Neuronal stem cell (in vitro differentiated cells): ENCODE results near the gene HSF2BP.
"Not testable (repeated sequence)": the region's sequence is repeated elsewhere in the genome, so short reads cannot be mapped to it uniquely, and the experiment has no call there.

Experiments used
- DNase-seq: peaks from one replicate; pipeline ENCODE4 v3.0.0-alpha.2; 2013; ENCODE audit warnings: low spot score
- H2AFZ ChIP-seq: one replicate; pipeline ENCODE4 v1.6.1; 2013; ENCODE audit warnings: mild to moderate bottlenecking, low read length, inconsistent platforms
- H2AK5ac ChIP-seq: 2 replicates; pipeline ENCODE4 v1.6.1; 2013; ENCODE audit warnings: low read depth, mild to moderate bottlenecking, inconsistent platforms, low read length, moderate library complexity, mixed read lengths
- H2BK120ac ChIP-seq: 2 replicates; pipeline ENCODE4 v1.6.1; 2013; ENCODE audit warnings: low read depth, mild to moderate bottlenecking, inconsistent platforms, low read length, moderate library complexity, mixed read lengths
- H2BK12ac ChIP-seq: one replicate; pipeline ENCODE4 v1.6.1; 2013; ENCODE audit warnings: low read length, inconsistent platforms
- H2BK15ac ChIP-seq: 2 replicates; pipeline ENCODE4 v1.6.1; 2013; ENCODE audit warnings: mild to moderate bottlenecking, low read length, inconsistent platforms, mixed read lengths
- H2BK5ac ChIP-seq: one replicate; pipeline ENCODE4 v1.6.1; 2013; ENCODE audit warnings: inconsistent platforms, mild to moderate bottlenecking, low read length, moderate library complexity
- H3K14ac ChIP-seq: one replicate; pipeline ENCODE4 v1.6.1; 2013; ENCODE audit warnings: low read length, inconsistent platforms
- H3K18ac ChIP-seq: 2 replicates; pipeline ENCODE4 v1.6.1; 2013; ENCODE audit warnings: low read length, inconsistent platforms
- H3K23ac ChIP-seq: 2 replicates; pipeline ENCODE4 v1.6.1; 2013; ENCODE audit warnings: low read depth, mild to moderate bottlenecking, mixed read lengths, low read length, inconsistent platforms; ENCODE audit not compliant: poor library complexity
- H3K27ac ChIP-seq: replicated peaks from 3 replicates; pipeline ENCODE4 v1.5.1; 2013; ENCODE audit warnings: low read length, inconsistent platforms
- H3K27me3 ChIP-seq, 3 experiments: 2 replicates each; pipeline ENCODE4 v1.6.1; 2013; ENCODE audit warnings: low read length in 3 of 3, mild to moderate bottlenecking in 2 of 3, inconsistent platforms in 1 of 3, low read depth in 1 of 3, mixed read lengths in 1 of 3, moderate library complexity in 1 of 3; ENCODE audit not compliant: control insufficient read depth in 3 of 3, insufficient read depth in 3 of 3
- H3K36me3 ChIP-seq, 2 donors: replicated peaks in 1 of 2; 2 replicates each; pipeline ENCODE4 v1.6.1; 2013; ENCODE audit warnings: low read length in 2 of 2; ENCODE audit not compliant: control insufficient read depth in 2 of 2, insufficient read depth in 2 of 2
- H3K4ac ChIP-seq: 2 replicates; pipeline ENCODE4 v1.6.1; 2013; ENCODE audit warnings: inconsistent platforms, mild to moderate bottlenecking, low read length, moderate library complexity
- H3K4me1 ChIP-seq, 2 donors: 1 replicate in 1 of 2; 2 replicates in 1 of 2; pipeline ENCODE4 v1.6.1; 2013; ENCODE audit warnings: low read length in 2 of 2, low read depth in 1 of 2; ENCODE audit not compliant: control insufficient read depth in 2 of 2, insufficient read depth in 1 of 2
- H3K4me2 ChIP-seq: one replicate; pipeline ENCODE4 v1.6.1; 2013; ENCODE audit warnings: mild to moderate bottlenecking, low read length, inconsistent platforms; ENCODE audit not compliant: insufficient read depth, poor library complexity, severe bottlenecking
- H3K4me3 ChIP-seq, 2 donors: 2 replicates each; pipeline ENCODE4 v1.5.1; 2013; ENCODE audit warnings: low read length in 2 of 2, mild to moderate bottlenecking in 2 of 2, inconsistent platforms in 1 of 2, moderate library complexity in 1 of 2
- H3K79me1 ChIP-seq: one replicate; pipeline ENCODE4 v1.6.1; 2013; ENCODE audit warnings: low read depth, mild to moderate bottlenecking, inconsistent platforms, low read length, moderate library complexity
- H3K9ac ChIP-seq: one replicate; pipeline ENCODE4 v1.6.1; 2013; ENCODE audit warnings: mild to moderate bottlenecking, low read depth, low read length, inconsistent platforms; ENCODE audit not compliant: poor library complexity
- H3K9me3 ChIP-seq, 2 donors: replicated peaks in 1 of 2; 2 replicates each; pipeline versions ENCODE3 to v1.6.1; 2013; ENCODE audit warnings: low read length in 2 of 2, mild to moderate bottlenecking in 2 of 2, inconsistent platforms in 1 of 2, low read depth in 1 of 2, mixed read lengths in 1 of 2, moderate library complexity in 1 of 2; ENCODE audit not compliant: control insufficient read depth in 2 of 2, insufficient read depth in 1 of 2
- H4K8ac ChIP-seq: one replicate; pipeline ENCODE4 v1.6.1; 2013; ENCODE audit warnings: low read depth, mild to moderate bottlenecking, inconsistent platforms, low read length, moderate library complexity
- H4K91ac ChIP-seq: one replicate; pipeline ENCODE4 v1.6.1; 2013; ENCODE audit warnings: low read length, low read depth, mild to moderate bottlenecking, inconsistent platforms; ENCODE audit not compliant: poor library complexity
- WGBS, 2 donors: extraction: QIAGEN DNeasy Blood & Tissue Kit; methylation state at CpG; one replicate each; pipeline ENCODE4 v1.1.7; 2013; ENCODE audit warnings: missing lambda C conversion rate in 2 of 2, mixed read lengths in 1 of 2; ENCODE audit not compliant: insufficient read length in 2 of 2, insufficient replicate concordance in 1 of 2; ENCODE audit errors: extremely low coverage in 2 of 2; 5-methylcytosine and 5-hydroxymethylcytosine counted together

HSF2BP gene

GRCh38 chr21:43699933-43700599 lies 40.8 kb upstream of the HSF2BP start:
- Histone ChIP-seq H2BK12ac (no peak overlapping the region), H2BK5ac (no peak overlapping the region), H2AK5ac (no peak overlapping the region), H3K14ac (no peak overlapping the region), H3K18ac (no peak overlapping the region), H4K8ac (no peak overlapping the region), H3K27me3 (no peaks in the 10 kb centered on the region), H2AFZ (no peak overlapping the region), H4K91ac (no peak overlapping the region), H3K4me3 (no peak overlapping the region), H3K9ac (no peak overlapping the region), H3K4ac (no peak overlapping the region), H3K4me2 (no peak overlapping the region), H3K36me3 (peaks cover 3 to 23% of the 10 kb centered on the region in 2 donors), H2BK120ac (no peak overlapping the region), H2BK15ac (no peak overlapping the region), H3K4me1 (peaks cover 15 to 25% of the 10 kb centered on the region in 2 donors), H3K27ac (no peak overlapping the region), H3K79me1 (peaks cover 5% of the 10 kb centered on the region), H3K23ac (no peak overlapping the region), H3K9me3 (no peaks in the 10 kb centered on the region)
- DNase-seq, result no peak
- no CpG with 5 or more reads among the region's 13 CpGs for WGBS, 2 donors

DNA sequence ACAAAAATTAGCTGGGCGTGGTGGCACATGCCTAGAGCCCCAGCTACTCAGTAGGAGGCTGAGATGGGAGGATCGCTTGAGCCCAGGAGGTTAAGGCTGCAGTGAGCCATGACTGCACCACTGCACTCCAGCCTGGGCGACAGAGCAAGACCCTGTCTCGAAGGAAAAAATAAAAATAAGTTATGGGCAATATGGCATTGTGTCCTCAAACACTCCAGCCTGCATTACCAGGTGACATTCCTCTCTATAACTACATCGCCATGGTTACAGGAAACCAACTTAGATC lies 40.1 kb upstream of the HSF2BP start:
- not testable (repeated sequence) for H3K14ac ChIP-seq, H3K4me2 ChIP-seq, H2AK5ac ChIP-seq, H3K23ac ChIP-seq, H3K27me3 ChIP-seq, H3K18ac ChIP-seq, H3K27ac ChIP-seq, H4K91ac ChIP-seq, H3K79me1 ChIP-seq, H2BK12ac ChIP-seq, H3K9ac ChIP-seq, H3K4ac ChIP-seq, H4K8ac ChIP-seq, H2AFZ ChIP-seq, H3K4me3 ChIP-seq, H3K9me3 ChIP-seq, H2BK5ac ChIP-seq, H2BK120ac ChIP-seq, H2BK15ac ChIP-seq, DNase-seq
- H3K4me1 ChIP-seq, result peaks cover 15 to 25% of the 10 kb centered on the region in 2 donors
- WGBS, 2 donors, result no CpG with 5 or more reads among the region's 5 CpGs
- peaks cover 8 to 29% of the 10 kb centered on the region in 2 donors for H3K36me3 ChIP-seq

DNA sequence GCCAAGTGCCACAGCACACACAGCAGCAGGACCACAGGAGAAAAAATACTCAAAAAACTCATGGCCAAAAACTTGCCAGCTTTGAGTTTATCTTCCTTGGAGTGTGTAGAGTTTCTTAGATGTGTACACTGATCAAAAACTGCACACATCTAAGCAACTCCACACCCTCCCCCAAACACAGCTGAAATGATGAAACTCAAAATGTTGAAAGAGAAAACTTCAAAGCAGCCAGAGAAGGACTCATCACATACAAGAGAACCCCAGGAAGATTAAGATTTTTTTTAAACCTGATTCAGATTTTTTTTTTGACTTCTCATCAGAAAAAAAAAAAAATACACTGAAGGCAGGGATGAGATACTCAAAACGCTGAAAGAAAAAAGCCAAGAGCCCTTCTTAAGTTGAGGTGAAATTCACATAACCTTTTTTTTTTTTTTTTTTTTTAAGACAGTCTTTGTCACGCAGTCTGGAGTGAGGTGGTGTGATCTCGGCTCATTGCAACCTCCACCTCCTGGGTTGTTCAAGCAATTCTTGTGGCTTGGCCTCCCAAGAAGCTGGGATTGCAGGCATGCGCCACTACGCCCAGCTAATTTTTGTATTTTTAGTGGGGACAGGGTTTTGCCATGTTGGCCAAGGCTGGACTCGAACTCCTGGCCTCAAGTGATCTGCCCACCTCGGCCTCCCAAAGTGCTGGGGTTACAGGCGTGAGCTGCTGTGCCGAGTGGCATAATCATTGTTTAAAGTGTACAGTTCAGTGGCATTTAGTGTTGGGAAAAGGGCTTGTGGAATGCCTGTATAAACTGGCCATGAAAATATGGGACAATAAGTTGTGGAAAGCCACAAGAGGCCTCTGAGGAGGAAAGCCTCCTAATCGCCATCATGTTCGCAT lies 38.7 kb upstream of the HSF2BP start:
- no peak overlapping the region for H2BK15ac ChIP-seq
- no peaks in the 10 kb centered on the region for H3K27me3 ChIP-seq
- H3K14ac ChIP-seq, result no peak overlapping the region
- WGBS, 2 donors, result no CpG with 5 or more reads among the region's 11 CpGs
- H3K9me3 ChIP-seq, result no peaks in the 10 kb centered on the region
- H2BK120ac ChIP-seq, result no peak overlapping the region
- H2AK5ac ChIP-seq, result no peak overlapping the region
- no peak overlapping the region for H3K4me3 ChIP-seq
- H2AFZ ChIP-seq, result no peak overlapping the region
- H3K18ac ChIP-seq, result no peak overlapping the region
- no peak overlapping the region for H3K27ac ChIP-seq
- no peak overlapping the region for H2BK12ac ChIP-seq
- no peak overlapping the region for H2BK5ac ChIP-seq
- no peak overlapping the region for H3K9ac ChIP-seq
- H3K23ac ChIP-seq, result no peak overlapping the region
- H3K4ac ChIP-seq, result no peak overlapping the region
- no peak overlapping the region for H3K4me2 ChIP-seq
- H3K36me3 ChIP-seq, result peaks cover 20 to 44% of the 10 kb centered on the region in 2 donors
- no peak overlapping the region for H4K8ac ChIP-seq
- H3K79me1 ChIP-seq, result peaks cover 5% of the 10 kb centered on the region
- H4K91ac ChIP-seq, result no peak overlapping the region
- DNase-seq, result no peak
- peaks cover 7 to 18% of the 10 kb centered on the region in 2 donors for H3K4me1 ChIP-seq

- Histone ChIP-seq H2BK15ac (no peak overlapping the region), H2BK120ac (no peak overlapping the region), H3K18ac (no peak overlapping the region), H2AK5ac (no peak overlapping the region), H3K23ac (peak overlapping the region; percentile 91), H4K8ac (no peak overlapping the region), H3K36me3 (peaks cover 32 to 62% of the 10 kb centered on the region in 2 donors), H3K79me1 (peaks cover 5% of the 10 kb centered on the region), H3K14ac (peak overlapping the region; percentile 38), H2BK5ac (no peak overlapping the region), H4K91ac (no peak overlapping the region), H3K9me3 (no peaks in the 10 kb centered on the region), H3K27ac (no peak overlapping the region), H3K4me1 (peaks cover 0 to 9% of the 10 kb centered on the region in 2 donors), H3K27me3 (no peaks in the 10 kb centered on the region), H2AFZ (no peak overlapping the region), H3K9ac (no peak overlapping the region), H3K4me3 (no peak overlapping the region), H2BK12ac (no peak overlapping the region), H3K4me2 (no peak overlapping the region), H3K4ac (no peak overlapping the region)
- WGBS, 2 donors, result no CpG with 5 or more reads among the region's 17 CpGs
- no peak for DNase-seq
These were observed 36.9 kb upstream of the HSF2BP start for GRCh38 chr21:43696214-43696613.
